ENCODE measurements around the gene CFAP141. TPM values are rescaled to one million over a fixed set of nuclear protein-coding genes. Genes with fewer than 3 reads are reported as not detected.

Gene CFAP141
- total RNA-seq, 1 experiment from 2014 or later = not detected

GRCh38 chr1:154253671-154254070 is 47.5 kb upstream of the CFAP141 start (continued):
- no peak for TF ChIP-seq USF1 (CRISPR knock-in tag; IDR thresholded peaks at IDR 0.05)

- no peak overlapping the region for H3K27ac Mint-ChIP-seq
- H3K4me3 Mint-ChIP-seq = no peak overlapping the region
- CTCF ChIA-PET = no interaction called here
- POLR2A ChIA-PET = no interaction called here
- peaks cover 90% of the 10 kb centered on the region for H3K36me3 Mint-ChIP-seq
- ATAC-seq (no peak), DNase-seq (ENCODE audit: low spot score) (no peak)
- no peaks in the 10 kb centered on the region for H3K27me3 Mint-ChIP-seq (ENCODE audit: low read depth)
- H3K4me1 Mint-ChIP-seq = no peaks in the 10 kb centered on the region
- TF ChIP-seq ZNF317 (CRISPR knock-in tag; IDR thresholded peaks at IDR 0.05; ENCODE audit: borderline replicate concordance, low read depth) (no peak), CREM (CRISPR knock-in tag; IDR thresholded peaks at IDR 0.05) (no peak), SMAD4 (CRISPR knock-in tag; IDR thresholded peaks at IDR 0.05) (no peak), E2F1 (CRISPR knock-in tag; IDR thresholded peaks at IDR 0.05) (no peak), FOXK1 (CRISPR knock-in tag; IDR thresholded peaks at IDR 0.05) (no peak), STAT6 (CRISPR knock-in tag; conservative IDR thresholded peaks at IDR 0.05; ENCODE audit: low read depth) (no peak), ETV6 (CRISPR knock-in tag; IDR thresholded peaks at IDR 0.05) (no peak), CBFB (CRISPR knock-in tag; IDR thresholded peaks at IDR 0.05; ENCODE audit: low read depth) (no peak), JUN (CRISPR knock-in tag; IDR thresholded peaks at IDR 0.05) (no peak), FOXP1 (CRISPR knock-in tag; IDR thresholded peaks at IDR 0.05; ENCODE audit: borderline replicate concordance) (no peak), ZNF263 (CRISPR knock-in tag; IDR thresholded peaks at IDR 0.05; ENCODE audit: low read depth) (no peak)
- H3K9me3 Mint-ChIP-seq = no peaks in the 10 kb centered on the region
Measured at GRCh38 chr1:154241703-154242351, 35.7 kb upstream of the CFAP141 start.

GRCh38 chr1:154240294-154240833 is 34.2 kb upstream of the CFAP141 start:
- ChIA-PET POLR2A (no interaction called here), CTCF (no interaction called here)
- Mint-ChIP-seq H3K27me3 (ENCODE audit: low read depth) (no peaks in the 10 kb centered on the region), H3K36me3 (peaks cover 92% of the 10 kb centered on the region), H3K9me3 (no peaks in the 10 kb centered on the region), H3K4me1 (no peaks in the 10 kb centered on the region), H3K4me3 (no peak overlapping the region), H3K27ac (no peak overlapping the region)
- ATAC-seq (no peak), DNase-seq (ENCODE audit: low spot score) (no peak)
- TF ChIP-seq ZSCAN18 (CRISPR knock-in tag; IDR thresholded peaks at IDR 0.05) (no peak), ZMAT4 (CRISPR knock-in tag; IDR thresholded peaks at IDR 0.05) (no peak), GRHL2 (CRISPR knock-in tag; IDR thresholded peaks at IDR 0.05; ENCODE audit: insufficient replicate concordance, severe bottlenecking) (no peak), PRDM15 (CRISPR knock-in tag; IDR thresholded peaks at IDR 0.05) (no peak), E2F5 (CRISPR knock-in tag; IDR thresholded peaks at IDR 0.05) (no peak), USF1 (CRISPR knock-in tag; IDR thresholded peaks at IDR 0.05) (no peak), TCF7 (CRISPR knock-in tag; IDR thresholded peaks at IDR 0.05; ENCODE audit: low read depth) (no peak)

All from WTC11 (cell line).